Stimulated activated CD4-positive, alpha-beta T cell treated with anti-CD3 and anti-CD28 coated beads, Interleukin-2, amount 100 ng/mL, for 24 hours (primary cell): Measurements from ENCODE around the gene FRMD1.

Source experiments
- DNase-seq, 2 donors: peaks; one replicate each; pipeline ENCODE4 v3.0.0-alpha.2; 2020

FRMD1 gene

GRCh38 chr6:168053957-168054471 is 25.0 kb downstream of the FRMD1 start:
- no peak for DNase-seq

- DNase-seq: no peak
Measured at GRCh38 chr6:168053086-168053956, 25.7 kb downstream of the FRMD1 start.

- no peak for DNase-seq
Measured at GRCh38 chr6:168052291-168052891, 26.6 kb downstream of the FRMD1 start.

GRCh38 chr6:168051648-168052047 is 27.4 kb downstream of the FRMD1 start:
- no peak for DNase-seq

- DNase-seq: no peak
Measured at GRCh38 chr6:168050881-168051586, 28.0 kb downstream of the FRMD1 start.

- no peak for DNase-seq
Measured at GRCh38 chr6:168050225-168050880, 28.7 kb downstream of the FRMD1 start.

GRCh38 chr6:168049706-168050224 is 29.2 kb downstream of the FRMD1 start:
- no peak for DNase-seq

- DNase-seq: no peak
Measured at GRCh38 chr6:168049277-168049676, 29.7 kb downstream of the FRMD1 start.

- DNase-seq: no peak
Measured at GRCh38 chr6:168048724-168049025, 30.3 kb downstream of the FRMD1 start.

- no peak for DNase-seq
Measured at GRCh38 chr6:168047841-168048723, 30.9 kb downstream of the FRMD1 start.

GRCh38 chr6:168046696-168047095 is 32.3 kb downstream of the FRMD1 start:
- DNase-seq: no peak

GRCh38 chr6:168045706-168046620 is 33.0 kb downstream of the FRMD1 start:
- no peak for DNase-seq

- DNase-seq: no peak
Measured at GRCh38 chr6:168045141-168045691, 33.8 kb downstream of the FRMD1 start.

- no peak for DNase-seq
Measured at GRCh38 chr6:168044521-168045130, 34.4 kb downstream of the FRMD1 start.

- DNase-seq: no peak
Measured at GRCh38 chr6:168043848-168044415, 35.1 kb downstream of the FRMD1 start.

- no peak for DNase-seq
Measured at GRCh38 chr6:168043193-168043847, 35.7 kb downstream of the FRMD1 start.

GRCh38 chr6:168042426-168043192 is 36.4 kb downstream of the FRMD1 start:
- DNase-seq: no peak

GRCh38 chr6:168041928-168042327 is 37.1 kb downstream of the FRMD1 start:
- no peak for DNase-seq
